ENCODE data around the gene ARID1B.

The ARID1B gene

GRCh38 chr6:157089258-157089657 lies 312.1 kb downstream of the ARID1B start:
- no peak for DNase-seq

- no peak for DNase-seq
These were observed 312.7 kb downstream of the ARID1B start for GRCh38 chr6:157089851-157090250.

GRCh38 chr6:157090736-157091135 lies 313.6 kb downstream of the ARID1B start:
- DNase-seq: no peak

- DNase-seq: no peak
These were observed 314.1 kb downstream of the ARID1B start for GRCh38 chr6:157091243-157091642.

- no peak for DNase-seq
These were observed 314.8 kb downstream of the ARID1B start for GRCh38 chr6:157091856-157092460.

- no peak for DNase-seq
These were observed 315.6 kb downstream of the ARID1B start for GRCh38 chr6:157092736-157093135.

- DNase-seq: no peak
These were observed 316.4 kb downstream of the ARID1B start for GRCh38 chr6:157093536-157093935.

- no peak for DNase-seq
These were observed 316.9 kb downstream of the ARID1B start for GRCh38 chr6:157094038-157094437.

GRCh38 chr6:157095084-157095483 lies 317.9 kb downstream of the ARID1B start:
- no peak for DNase-seq

GRCh38 chr6:157095569-157095968 lies 318.4 kb downstream of the ARID1B start:
- DNase-seq: no peak

GRCh38 chr6:157096105-157096504 lies 318.9 kb downstream of the ARID1B start:
- no peak for DNase-seq

- DNase-seq: no peak
These were observed 319.3 kb downstream of the ARID1B start for GRCh38 chr6:157096522-157096921.

GRCh38 chr6:157097255-157097955 lies 320.2 kb downstream of the ARID1B start:
- no peak for DNase-seq

GRCh38 chr6:157098999-157099398 lies 321.8 kb downstream of the ARID1B start:
- no peak for DNase-seq

GRCh38 chr6:157099912-157100593 lies 322.9 kb downstream of the ARID1B start:
- DNase-seq: peak; percentile 73

- no peak for DNase-seq
These were observed 324.0 kb downstream of the ARID1B start for GRCh38 chr6:157101166-157101565.

- DNase-seq: no peak
These were observed 327.6 kb downstream of the ARID1B start for GRCh38 chr6:157104803-157105202.

GRCh38 chr6:157106487-157106886 lies 329.3 kb downstream of the ARID1B start:
- no peak for DNase-seq

GRCh38 chr6:157107571-157107914 lies 330.4 kb downstream of the ARID1B start:
- no peak for DNase-seq

GRCh38 chr6:157107915-157108651 lies 330.9 kb downstream of the ARID1B start:
- no peak for DNase-seq

GRCh38 chr6:157108923-157109322 lies 331.7 kb downstream of the ARID1B start:
- no peak for DNase-seq

GRCh38 chr6:157110607-157111006 lies 333.4 kb downstream of the ARID1B start:
- DNase-seq: no peak

GRCh38 chr6:157113389-157113788 lies 336.2 kb downstream of the ARID1B start:
- no peak for DNase-seq

GRCh38 chr6:157116426-157116825 lies 339.2 kb downstream of the ARID1B start:
- no peak for DNase-seq
